PFSK-1 (cell line): Measurements from ENCODE around the gene CD5L.

Experiments
- POLR2AphosphoS5 ChIP-seq: IDR thresholded peaks from 2 replicates; pipeline ENCODE4 v1.6.1; 2012; ENCODE audit warnings: low read depth, mild to moderate bottlenecking, control low read depth, low read length, moderate library complexity
- REST ChIP-seq, 2 experiments: IDR thresholded peaks; 2 replicates each; pipeline versions ENCODE4 v1.6.1 to v1.8.0; 2011 to 2012; ENCODE audit warnings: low read depth in 2 of 2, low read length in 2 of 2, control low read depth in 1 of 2, inconsistent platforms in 1 of 2, mild to moderate bottlenecking in 1 of 2, moderate library complexity in 1 of 2; ENCODE audit not compliant: insufficient read depth in 1 of 2

- no peak for TF ChIP-seq POLR2AphosphoS5
- TF ChIP-seq REST (IDR thresholded peaks at IDR 0.05; ENCODE audit: insufficient read depth in 1 of 2, low read depth in 2 of 2, low read length in 2 of 2): no peak
Measured at GRCh38 chr1:157806431-157807149, 35.0 kb downstream of the CD5L start.
